Measurements from ENCODE around the gene ZNF718.
"Not testable (repeated sequence)": the region's sequence is repeated elsewhere in the genome, so short reads cannot be mapped to it uniquely, and the experiment has no call there.

The ZNF718 gene

GRCh38 chr4:147233-147632 lies 22.9 kb downstream of the ZNF718 start (continued):
- TF ChIP-seq PPARA (CRISPR knock-in tag; IDR thresholded peaks at IDR 0.05; ENCODE audit: borderline replicate concordance) (no peak), RARB (CRISPR knock-in tag; IDR thresholded peaks at IDR 0.05) (no peak), CSDC2 (CRISPR knock-in tag; IDR thresholded peaks at IDR 0.05) (no peak)

GRCh38 chr4:161496-162284 lies 37.4 kb downstream of the ZNF718 start:
- ATAC-seq: no peak
- no peak for TF ChIP-seq ZNF8 (CRISPR knock-in tag; IDR thresholded peaks at IDR 0.05)
- no peak for TF ChIP-seq SNAI2 (CRISPR knock-in tag; IDR thresholded peaks at IDR 0.05)
- TF ChIP-seq CREB5 (CRISPR knock-in tag; IDR thresholded peaks at IDR 0.05; ENCODE audit: low read depth): no peak
- no peak for TF ChIP-seq ISL1 (CRISPR knock-in tag; IDR thresholded peaks at IDR 0.05)
- TF ChIP-seq OSR1 (CRISPR knock-in tag; IDR thresholded peaks at IDR 0.05): no peak
- TF ChIP-seq ZC3H10 (CRISPR knock-in tag; IDR thresholded peaks at IDR 0.05): no peak
- no peak for TF ChIP-seq RARB (CRISPR knock-in tag; IDR thresholded peaks at IDR 0.05)
- no peak for TF ChIP-seq ZFP30 (CRISPR knock-in tag; IDR thresholded peaks at IDR 0.05)
- no peak for TF ChIP-seq ZFP3 (CRISPR knock-in tag; IDR thresholded peaks at IDR 0.05)
- TF ChIP-seq GLIS3 (CRISPR knock-in tag; IDR thresholded peaks at IDR 0.05): no peak
- TF ChIP-seq PATZ1 (CRISPR knock-in tag; IDR thresholded peaks at IDR 0.05; ENCODE audit: borderline replicate concordance): no peak
- TF ChIP-seq POU6F1 (CRISPR knock-in tag; IDR thresholded peaks at IDR 0.05; ENCODE audit: borderline replicate concordance, low read depth): no peak
- no peak for TF ChIP-seq TOX (CRISPR knock-in tag; IDR thresholded peaks at IDR 0.05; ENCODE audit: borderline replicate concordance)
- no peak for TF ChIP-seq TSHZ2 (CRISPR knock-in tag; IDR thresholded peaks at IDR 0.05)
- no peak for TF ChIP-seq ARNTL (CRISPR knock-in tag; IDR thresholded peaks at IDR 0.05; ENCODE audit: borderline replicate concordance, low read depth)
- no peak for TF ChIP-seq ESRRG (CRISPR knock-in tag; IDR thresholded peaks at IDR 0.05)
- no peak for TF ChIP-seq TCF4 (CRISPR knock-in tag; IDR thresholded peaks at IDR 0.05; ENCODE audit: borderline replicate concordance)
- no peak for TF ChIP-seq ZNF565 (CRISPR knock-in tag; conservative IDR thresholded peaks at IDR 0.05; ENCODE audit: low read depth)
- TF ChIP-seq CSRNP3 (CRISPR knock-in tag; IDR thresholded peaks at IDR 0.05): no peak

GRCh38 chr4:169640-170039 lies 45.3 kb downstream of the ZNF718 start:
- not testable (repeated sequence) for ATAC-seq

- ATAC-seq: not testable (repeated sequence)
Measured at GRCh38 chr4:171318-171717, 47.0 kb downstream of the ZNF718 start.

Data from SK-N-SH treated with all-trans-retinoic acid at 6 μM for 48 hours (cell line).